K562 (cell line): ENCODE results near the gene ZZZ3. TPM values are rescaled to one million over a fixed set of nuclear protein-coding genes. Genes with fewer than 3 reads are reported as not detected.
A peak's percentile ranks its signal among the peaks of the same experiment; 100 is the strongest.

Experiments
- ARID3A ChIP-seq: IDR thresholded peaks from 2 replicates; pipeline ENCODE4 v1.6.1; 2012; ENCODE audit warnings: low read depth, low read length, improper control_type of control experiment, borderline replicate concordance
- CREB3 ChIP-seq: fragments of 450-650 bp; conservative IDR thresholded peaks from 2 replicates; pipeline ENCODE4 v1.6.1; 2016; ENCODE audit warnings: missing genetic modification characterization, low read depth, mild to moderate bottlenecking, missing compliant biosample characterization, moderate library complexity
- CREM ChIP-seq: IDR thresholded peaks from 2 replicates; pipeline ENCODE4 v1.6.1; 2014; ENCODE audit warnings: antibody characterized with exemption, low read depth
- GTF3C2 ChIP-seq: IDR thresholded peaks from 3 replicates; pipeline ENCODE4 v1.6.1; 2011; ENCODE audit warnings: borderline replicate concordance, mild to moderate bottlenecking, moderate library complexity; ENCODE audit not compliant: insufficient read length; ENCODE audit errors: extremely low read depth
- IFI16 ChIP-seq: fragments of 250-450 bp; sonication (Bioruptor Pico); IDR thresholded peaks from 2 replicates; pipeline ENCODE4 v2.1.2; 2022; ENCODE audit warnings: mild to moderate bottlenecking, inconsistent platforms
- MNT ChIP-seq, 2 experiments: fragments of 450-650 bp; conservative IDR thresholded peaks; 2 replicates each; pipeline ENCODE4 v1.6.1; 2017; ENCODE audit warnings: mild to moderate bottlenecking in 2 of 2, moderate library complexity in 2 of 2
- MYNN ChIP-seq, 2 experiments: sonication (generic); formaldehyde crosslinking in 1 of 2; IDR thresholded peaks; 2 replicates each; pipeline versions ENCODE4 v1.5.0 to v1.6.1; 2016 to 2020; ENCODE audit warnings: antibody characterized with exemption in 1 of 2, missing genetic modification reagents in 1 of 2
- PHF8 ChIP-seq: fragments of 200-600 bp; sonication (generic); IDR thresholded peaks from 2 replicates; pipeline ENCODE4 v1.6.1; 2012; ENCODE audit warnings: mixed run types, mild to moderate bottlenecking, inconsistent platforms, low read length, moderate library complexity, borderline replicate concordance
- RBM17 ChIP-seq: fragments of 200-400 bp; formaldehyde crosslinking; IDR thresholded peaks from 2 replicates; pipeline ENCODE4 v1.6.1; 2017; ENCODE audit warnings: low read depth, mild to moderate bottlenecking, low read length, borderline replicate concordance
- RFX1 ChIP-seq: fragments of 450-650 bp; IDR thresholded peaks from 2 replicates; pipeline ENCODE4 v1.6.1; 2016; ENCODE audit warnings: mild to moderate bottlenecking, moderate library complexity
- TEAD1 ChIP-seq, 2 experiments: fragments of 450-650 bp in 1 of 2; sonication (generic) in 1 of 2; formaldehyde crosslinking; IDR thresholded peaks; 2 replicates each; pipeline versions ENCODE4 v1.4.0 to v1.8.0; 2020 to 2022; ENCODE audit warnings: mild to moderate bottlenecking in 2 of 2, missing genetic modification reagents in 1 of 2
- ZBTB1 ChIP-seq: sonication (generic); formaldehyde crosslinking; IDR thresholded peaks from 2 replicates; pipeline ENCODE4 v1.8.1; 2023; ENCODE audit warnings: missing genetic modification reagents, low read depth, mild to moderate bottlenecking, borderline replicate concordance
- ZC3H8 ChIP-seq: fragments of 450-650 bp; IDR thresholded peaks from 2 replicates; pipeline ENCODE4 v1.6.1; 2017
- ZNF431 ChIP-seq: sonication (generic); formaldehyde crosslinking; IDR thresholded peaks from 2 replicates; pipeline ENCODE4 v1.8.0; 2022; ENCODE audit warnings: mild to moderate bottlenecking, missing genetic modification reagents
- ZNF583 ChIP-seq: fragments of 250-450 bp; sonication (Bioruptor Pico); IDR thresholded peaks from 2 replicates; pipeline ENCODE4 v1.4.0; 2020
- ZNF707 ChIP-seq: fragments of 250-450 bp; sonication (Bioruptor Pico); conservative IDR thresholded peaks from 2 replicates; pipeline ENCODE4 v1.8.0; 2022; ENCODE audit warnings: inconsistent platforms, mild to moderate bottlenecking, moderate library complexity
- polyA plus RNA-seq, 8 experiments: library from polyadenylated mRNA; depleted of rRNA in 4 of 8; stranded (reverse) in 5 of 8; unstranded in 3 of 8; fragments of >200 nt; fragmentation: Nextera tagmentation in 2 of 8; fragmentation: Illumina TruSeq in 1 of 8; extraction: Ambion mirVana in 2 of 8; extraction: Trizol in 1 of 8; gene quantifications; 2 replicates each; pipeline versions ENCODE4 v1.2.1 to v1.2.3, GENCODE V29; 2011 to 2014; ENCODE audit warnings: inconsistent platforms in 1 of 8, missing spikeins in 1 of 8
- total RNA-seq, 7 experiments: library from RNA; depleted of rRNA in 6 of 7; stranded (reverse); fragments of >200 nt in 6 of 7; fragmentation: Illumina TruSeq in 2 of 7; extraction: Trizol in 2 of 7; gene quantifications; 2 replicates each; pipeline versions ENCODE4 v1.2.1 to v1.2.3, GENCODE V29; 2011 to 2021; ENCODE audit warnings: low replicate concordance in 1 of 7

The ZZZ3 gene
- total and polyA plus RNA-seq, 9 of the 15 experiments (the other 6 are each of a cell fraction or from before 2014, with no cell fraction given): 13.9 to 64.0 (median 36.7) TPM

- TF ChIP-seq ZBTB1: no peak; the same call in 1 of the 2 replicates
- TF ChIP-seq MYNN (IDR thresholded peaks at IDR 0.05): no peak; the same call in 1 of the 2 replicates
- TF ChIP-seq MYNN (CRISPR knock-in tag; IDR thresholded peaks at IDR 0.05): no peak
- no peak for TF ChIP-seq GTF3C2
- no peak for TF ChIP-seq TEAD1 (CRISPR knock-in tag; IDR thresholded peaks at IDR 0.05)
- peak; percentile 66; the same call in 1 of the 2 replicates for TF ChIP-seq PHF8
- no peak for TF ChIP-seq ZNF583 (CRISPR knock-in tag)
- TF ChIP-seq ARID3A: no peak
- no peak for TF ChIP-seq RFX1
- no peak for TF ChIP-seq IFI16 (CRISPR knock-in tag)
- TF ChIP-seq RBM17: no peak
- peak; percentile 17 for TF ChIP-seq CREM
- TF ChIP-seq ZNF431 (CRISPR knock-in tag): no peak
- no peak for TF ChIP-seq CREB3
- no peak for TF ChIP-seq ZC3H8
- no peak for TF ChIP-seq ZNF707 (CRISPR knock-in tag)
- TF ChIP-seq MNT (conservative IDR thresholded peaks at IDR 0.05): peak in 1 of 2 experiments; percentile 70; a peak in 1 of 4 replicates
Measured at GRCh38 chr1:77683160-77684148, 996 bp upstream of the ZZZ3 start (continued).
